Suprapubic skin (tissue), 4 donors: ENCODE data around the gene CFAP58. TPM values are rescaled to one million over a fixed set of nuclear protein-coding genes. Genes with fewer than 3 reads are reported as not detected.

ENCODE experiments used
- DNase-seq, 2 donors: peaks; one replicate each; pipeline ENCODE4 v3.0.0-alpha.2; 2019; ENCODE audit warnings: low spot score in 2 of 2
- H3K27ac ChIP-seq: fragments of 200-600 bp; sonication (generic); one replicate; pipeline ENCODE4 v1.5.1; 2019
- H3K27me3 ChIP-seq: fragments of 200-600 bp; sonication (generic); one replicate; pipeline ENCODE4 v1.5.1; 2019
- H3K36me3 ChIP-seq: fragments of 200-600 bp; sonication (generic); one replicate; pipeline ENCODE4 v1.5.1; 2019
- H3K4me1 ChIP-seq: fragments of 200-600 bp; sonication (generic); one replicate; pipeline ENCODE4 v1.5.1; 2019
- H3K4me3 ChIP-seq: fragments of 200-600 bp; sonication (generic); one replicate; pipeline ENCODE4 v1.5.1; 2019; ENCODE audit warnings: mild to moderate bottlenecking
- H3K9me3 ChIP-seq: fragments of 200-600 bp; sonication (generic); one replicate; pipeline ENCODE4 v1.5.1; 2019
- CTCF ChIP-seq, 2 donors: fragments of 200-600 bp in 1 of 2; fragments of 450-650 bp in 1 of 2; sonication (generic) in 1 of 2; IDR thresholded peaks; one replicate each; pipeline ENCODE4 v1.5.1; 2016 to 2019; ENCODE audit warnings: antibody characterized with exemption in 2 of 2, mild to moderate bottlenecking in 1 of 2, moderate library complexity in 1 of 2
- EP300 ChIP-seq: sonication (generic); formaldehyde crosslinking; IDR thresholded peaks from one replicate; pipeline ENCODE4 v1.6.1; 2017; ENCODE audit warnings: antibody characterized with exemption
- POLR2A ChIP-seq, 2 donors: fragments of 450-650 bp; IDR thresholded peaks; one replicate each; pipeline ENCODE4 v1.6.1; 2017; ENCODE audit warnings: antibody characterized with exemption in 2 of 2, mild to moderate bottlenecking in 2 of 2, moderate library complexity in 2 of 2
- POLR2AphosphoS5 ChIP-seq, 3 donors: sonication (generic); formaldehyde crosslinking; IDR thresholded peaks; one replicate each; pipeline ENCODE4 v1.6.1; 2017; ENCODE audit warnings: antibody characterized with exemption in 3 of 3
- WGBS: methylation state at CpG from one replicate; pipeline ENCODE4 v1.1.5; 2018; 5-methylcytosine and 5-hydroxymethylcytosine counted together
- total RNA-seq, 4 donors: library from RNA; depleted of rRNA; stranded (reverse); fragments of >200 nt; gene quantifications; one replicate each; pipeline ENCODE4 v1.1.0, GENCODE V29; 2016

The CFAP58 gene
- total RNA-seq, 4 donors from 2014 or later = 0.13 to 1.0 (median 0.39) TPM

GRCh38 chr10:104478380-104478779 lies 124.7 kb downstream of the CFAP58 start:
- Histone ChIP-seq H3K4me3 (no peak overlapping the region), H3K4me1 (no peaks in the 10 kb centered on the region), H3K36me3 (no peaks in the 10 kb centered on the region), H3K27ac (no peak overlapping the region), H3K9me3 (no peaks in the 10 kb centered on the region), H3K27me3 (peaks cover 4% of the 10 kb centered on the region)
- 88% methylated on average over 3 of the region's 3 CpGs for WGBS
- no peak for DNase-seq
- TF ChIP-seq POLR2A (IDR thresholded peaks at IDR 0.05) = no peak
- no peak for TF ChIP-seq EP300
- TF ChIP-seq CTCF (IDR thresholded peaks at IDR 0.05) = no peak
- no peak for TF ChIP-seq POLR2AphosphoS5 (IDR thresholded peaks at IDR 0.05)

- 61% methylated on average over 6 of the region's 6 CpGs for WGBS
Measured at GRCh38 chr10:104479906-104480593, 126.4 kb downstream of the CFAP58 start.

DNA sequence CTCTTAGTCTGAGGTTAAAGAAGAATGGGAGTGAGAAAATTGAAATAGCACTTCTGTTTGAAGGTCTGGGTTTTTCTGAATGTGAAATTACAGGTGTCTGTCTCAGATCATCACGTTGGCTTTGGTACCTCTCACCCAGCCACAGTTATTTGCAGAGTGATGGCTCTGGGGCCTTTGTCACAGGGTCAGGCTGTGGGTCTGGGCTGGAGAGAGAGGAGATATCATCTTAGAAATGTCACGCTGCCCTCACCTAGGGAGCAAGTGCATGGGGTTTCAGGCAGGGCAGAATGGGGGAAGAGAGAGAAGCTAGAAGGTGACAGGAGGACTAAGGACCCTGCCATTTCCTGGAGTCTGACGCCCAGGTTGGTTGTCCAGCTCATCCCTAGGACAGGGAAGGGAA lies 127.2 kb downstream of the CFAP58 start:
- Histone ChIP-seq H3K27me3 (peaks cover 7% of the 10 kb centered on the region), H3K4me3 (no peak overlapping the region), H3K36me3 (no peaks in the 10 kb centered on the region), H3K9me3 (no peaks in the 10 kb centered on the region), H3K4me1 (no peaks in the 10 kb centered on the region), H3K27ac (no peak overlapping the region)
- 73% methylated on average over 3 of the region's 3 CpGs for WGBS
- no peak for TF ChIP-seq POLR2A (IDR thresholded peaks at IDR 0.05)
- no peak for TF ChIP-seq POLR2AphosphoS5 (IDR thresholded peaks at IDR 0.05)
- no peak for TF ChIP-seq CTCF (IDR thresholded peaks at IDR 0.05)
- no peak for TF ChIP-seq EP300
- no peak for DNase-seq

More at GRCh38 chr10:104479906-104480593, 126.4 kb downstream of the CFAP58 start:
- H3K4me1 ChIP-seq = no peaks in the 10 kb centered on the region
- H3K27me3 ChIP-seq = peaks cover 7% of the 10 kb centered on the region
- TF ChIP-seq POLR2A (IDR thresholded peaks at IDR 0.05) (no peak), POLR2AphosphoS5 (IDR thresholded peaks at IDR 0.05) (no peak), EP300 (no peak), CTCF (IDR thresholded peaks at IDR 0.05) (no peak)
- H3K36me3 ChIP-seq = no peaks in the 10 kb centered on the region
- H3K9me3 ChIP-seq = no peaks in the 10 kb centered on the region
- no peak for DNase-seq
- no peak overlapping the region for H3K27ac ChIP-seq
- H3K4me3 ChIP-seq = no peak overlapping the region

GRCh38 chr10:104483582-104483981 lies 129.9 kb downstream of the CFAP58 start:
- Histone ChIP-seq H3K9me3 (no peaks in the 10 kb centered on the region), H3K36me3 (no peaks in the 10 kb centered on the region), H3K27ac (no peak overlapping the region), H3K27me3 (peaks cover 7% of the 10 kb centered on the region), H3K4me1 (no peaks in the 10 kb centered on the region), H3K4me3 (no peak overlapping the region)
- no peak for DNase-seq
- WGBS = 77% methylated on average over 6 of the region's 6 CpGs
- TF ChIP-seq EP300 (no peak), POLR2AphosphoS5 (IDR thresholded peaks at IDR 0.05) (no peak), POLR2A (IDR thresholded peaks at IDR 0.05) (no peak), CTCF (IDR thresholded peaks at IDR 0.05) (no peak)

GRCh38 chr10:104485632-104486031 lies 132.0 kb downstream of the CFAP58 start:
- Histone ChIP-seq H3K36me3 (no peaks in the 10 kb centered on the region), H3K4me3 (no peak overlapping the region), H3K4me1 (no peaks in the 10 kb centered on the region), H3K27ac (no peak overlapping the region), H3K27me3 (peaks cover 7% of the 10 kb centered on the region), H3K9me3 (no peaks in the 10 kb centered on the region)
- DNase-seq = no peak
- no peak for TF ChIP-seq EP300
- TF ChIP-seq POLR2AphosphoS5 (IDR thresholded peaks at IDR 0.05) = no peak
- no peak for TF ChIP-seq POLR2A (IDR thresholded peaks at IDR 0.05)
- TF ChIP-seq CTCF (IDR thresholded peaks at IDR 0.05) = no peak
- 80% methylated on average over 3 of the region's 3 CpGs for WGBS
